H54 (cell line): ENCODE results near the gene HSCB.
"Not testable (repeated sequence)": the region's sequence is repeated elsewhere in the genome, so short reads cannot be mapped to it uniquely, and the experiment has no call there.

Source experiments
- DNase-seq: peaks from one replicate; pipeline ENCODE4 v3.0.0; 2011; ENCODE audit warnings: low spot score, mixed read lengths; ENCODE audit not compliant: insufficient read length
- FAIRE-seq: peaks from 3 replicates; lab custom pipeline; 2011; peaks lifted over from hg19 to GRCh38; lab: Jason Lieb, UNC
- POLR2A ChIP-seq: IDR thresholded peaks from 2 replicates; pipeline ENCODE4 v1.6.1; 2011; ENCODE audit warnings: low read depth, mild to moderate bottlenecking, low read length

Gene HSCB

GRCh38 chr22:28791841-28792490 lies 50.1 kb downstream of the HSCB start:
- FAIRE-seq (no peak), DNase-seq (no peak)
- no peak for TF ChIP-seq POLR2A

- DNase-seq, result no peak
- FAIRE-seq, result no peak
- no peak for TF ChIP-seq POLR2A
Measured at GRCh38 chr22:28792491-28793383, 50.9 kb downstream of the HSCB start.

- FAIRE-seq (no peak), DNase-seq (no peak)
- TF ChIP-seq POLR2A, result no peak
Measured at GRCh38 chr22:28793976-28794584, 52.2 kb downstream of the HSCB start.

GRCh38 chr22:28795071-28795693 lies 53.3 kb downstream of the HSCB start:
- TF ChIP-seq POLR2A, result no peak
- DNase-seq, result no peak
- FAIRE-seq, result no peak

- no peak for TF ChIP-seq POLR2A
- DNase-seq (no peak), FAIRE-seq (no peak)
Measured at GRCh38 chr22:28795932-28796856, 54.4 kb downstream of the HSCB start.

- DNase-seq (peak; percentile 42), FAIRE-seq (no peak)
- TF ChIP-seq POLR2A, result no peak
Measured at GRCh38 chr22:28798810-28799605, 57.2 kb downstream of the HSCB start.

GRCh38 chr22:28799606-28800307 lies 57.9 kb downstream of the HSCB start:
- no peak for TF ChIP-seq POLR2A
- no peak for FAIRE-seq
- DNase-seq, result peak; percentile 46

- peak; percentile 45 for FAIRE-seq
- DNase-seq, result peak; percentile 81
- TF ChIP-seq POLR2A, result peak; percentile 90
Measured at GRCh38 chr22:28800308-28801041, 58.6 kb downstream of the HSCB start, which contains the start of gene XBP1. TSS of gene XBP1 (minus strand) at chr22:28800569.

GRCh38 chr22:28801845-28802594 lies 60.2 kb downstream of the HSCB start:
- no peak for FAIRE-seq
- no peak for DNase-seq
- no peak for TF ChIP-seq POLR2A

- DNase-seq, result no peak
- TF ChIP-seq POLR2A, result no peak
- no peak for FAIRE-seq
Measured at GRCh38 chr22:28802595-28803123, 60.8 kb downstream of the HSCB start.

- not testable (repeated sequence) for FAIRE-seq
Measured at GRCh38 chr22:28805426-28805825, 63.6 kb downstream of the HSCB start.

More at GRCh38 chr22:28805426-28805825, 63.6 kb downstream of the HSCB start:
- not testable (repeated sequence) for DNase-seq
